ENCODE data around the gene KRT4. TPM values are rescaled to one million over a fixed set of nuclear protein-coding genes. Genes with fewer than 3 reads are reported as not detected.
"Not testable (repeated sequence)": the region's sequence is repeated elsewhere in the genome, so short reads cannot be mapped to it uniquely, and the experiment has no call there.

KRT4 gene
- total RNA-seq, 3 donors from 2014 or later, result not detected

DNA sequence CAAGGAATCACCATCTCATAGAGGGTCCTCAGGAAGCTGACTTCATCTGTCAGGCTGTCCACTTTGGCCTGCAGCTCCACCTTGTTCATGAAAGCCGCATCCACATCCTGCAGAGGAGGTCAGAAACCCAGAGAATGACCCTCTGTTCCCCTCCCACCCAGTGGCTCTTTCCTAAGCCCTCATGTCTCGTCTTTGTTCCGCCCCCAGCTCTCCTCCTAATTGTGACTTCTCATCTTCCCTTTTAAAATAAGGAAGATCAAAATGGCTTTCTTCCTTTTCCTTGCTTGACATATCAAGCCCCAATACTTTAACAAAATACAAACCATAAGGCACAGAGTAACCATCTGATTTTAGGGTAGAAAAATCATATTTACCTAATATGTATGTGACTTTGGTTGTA lies 41.1 kb downstream of the KRT4 start:
- no peaks in the 10 kb centered on the region for H3K36me3 Mint-ChIP-seq (ENCODE audit: insufficient read depth)
- DNase-seq (no peak), ATAC-seq (no peak)
- peaks cover 3% of the 10 kb centered on the region for H3K27me3 Mint-ChIP-seq (ENCODE audit: low read depth)
- no peaks in the 10 kb centered on the region for H3K9me3 Mint-ChIP-seq
- no peaks in the 10 kb centered on the region for H3K4me1 Mint-ChIP-seq (ENCODE audit: low read depth)
- no peak overlapping the region for H3K4me3 Mint-ChIP-seq

DNA sequence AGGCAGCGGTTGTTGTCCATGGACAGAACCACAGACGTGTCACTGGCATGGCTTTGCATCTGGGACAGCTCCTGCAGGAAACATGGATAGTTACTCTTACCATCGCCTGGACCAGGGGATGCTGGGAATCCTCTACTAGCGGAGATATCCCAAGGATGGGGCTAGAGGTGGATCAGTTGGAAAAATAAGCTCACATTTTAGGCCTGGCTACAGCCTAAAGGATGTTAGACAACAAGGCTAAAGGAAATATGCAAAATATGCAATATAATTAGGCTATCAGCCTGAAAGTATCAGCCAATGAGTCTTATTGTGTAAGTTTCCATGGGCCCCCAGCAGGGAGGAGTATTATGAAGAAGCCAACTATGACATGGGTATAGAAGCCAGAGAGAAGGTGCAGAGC lies 41.7 kb downstream of the KRT4 start:
- DNase-seq, result no peak
- peaks cover 5% of the 10 kb centered on the region for H3K27me3 Mint-ChIP-seq (ENCODE audit: low read depth)
- no peaks in the 10 kb centered on the region for H3K4me1 Mint-ChIP-seq (ENCODE audit: low read depth)
- no peaks in the 10 kb centered on the region for H3K36me3 Mint-ChIP-seq (ENCODE audit: insufficient read depth)
- H3K9me3 Mint-ChIP-seq, result no peaks in the 10 kb centered on the region
- no peak overlapping the region for H3K4me3 Mint-ChIP-seq
- no peak for ATAC-seq

DNA sequence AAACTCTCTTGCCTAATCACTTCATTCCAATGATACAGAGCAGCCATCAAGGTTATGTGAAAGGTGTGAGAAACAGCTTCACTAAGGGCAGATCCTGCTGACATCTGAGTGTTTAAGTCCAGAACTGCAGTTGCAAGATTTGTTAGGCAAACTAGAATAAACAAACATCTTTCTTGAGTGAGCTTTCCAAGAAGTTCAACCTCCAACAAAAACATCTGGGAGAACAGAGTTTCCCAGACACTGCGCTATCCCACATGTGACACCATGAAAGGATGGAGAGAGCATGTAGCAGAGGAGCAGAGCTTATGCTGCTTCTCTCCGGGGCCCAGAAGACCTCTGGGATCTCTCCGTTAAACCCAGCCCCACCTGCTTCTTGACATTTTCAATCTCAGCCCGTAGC lies 42.4 kb downstream of the KRT4 start:
- Mint-ChIP-seq H3K9me3 (no peaks in the 10 kb centered on the region), H3K36me3 (ENCODE audit: insufficient read depth) (no peaks in the 10 kb centered on the region), H3K4me3 (no peak overlapping the region), H3K4me1 (ENCODE audit: low read depth) (no peaks in the 10 kb centered on the region), H3K27me3 (ENCODE audit: low read depth) (peaks cover 5% of the 10 kb centered on the region)
- no peak for DNase-seq
- ATAC-seq, result no peak

DNA sequence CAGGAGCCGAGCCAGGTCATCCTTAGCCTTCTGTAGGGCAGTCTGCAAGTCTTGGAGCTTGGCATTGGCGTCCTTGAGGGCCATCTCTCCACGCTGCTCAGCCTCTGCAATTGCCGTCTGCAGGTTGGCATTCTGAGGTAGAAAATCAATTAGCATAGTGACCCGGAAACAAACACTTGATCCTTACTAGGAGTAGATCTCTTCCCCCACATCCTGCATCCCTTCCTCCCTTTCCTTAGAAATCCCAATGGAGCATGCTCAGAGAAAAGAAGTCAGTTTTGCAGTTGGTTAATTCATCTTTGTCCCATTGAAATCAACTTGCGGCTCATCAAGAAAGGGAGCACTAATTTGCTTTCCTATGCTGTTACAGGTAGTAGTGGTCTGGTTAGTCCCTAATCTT lies 42.8 kb downstream of the KRT4 start:
- Mint-ChIP-seq H3K4me3 (no peak overlapping the region), H3K36me3 (ENCODE audit: insufficient read depth) (no peaks in the 10 kb centered on the region), H3K4me1 (ENCODE audit: low read depth) (no peaks in the 10 kb centered on the region), H3K27me3 (ENCODE audit: low read depth) (peaks cover 5% of the 10 kb centered on the region), H3K9me3 (no peaks in the 10 kb centered on the region)
- ATAC-seq (no peak), DNase-seq (no peak)

DNA sequence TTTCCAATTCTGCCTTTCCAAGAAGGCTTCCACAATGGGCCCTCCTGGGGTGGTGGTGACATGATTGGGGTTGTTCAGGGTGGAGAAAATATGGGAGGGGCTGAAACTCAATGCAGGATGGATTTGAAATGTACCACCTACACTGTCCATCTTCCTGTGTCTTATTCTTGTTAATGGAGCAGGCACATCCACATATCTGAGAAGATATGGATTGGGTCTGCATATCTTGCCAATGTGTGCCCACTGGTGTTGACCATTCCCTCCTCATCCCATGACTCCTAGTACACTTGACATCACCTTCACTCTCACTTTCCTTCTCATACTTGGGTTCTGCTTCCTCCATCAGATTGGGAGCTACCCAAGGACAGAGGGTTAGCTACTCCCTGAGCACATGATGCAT lies 44.0 kb downstream of the KRT4 start:
- Mint-ChIP-seq H3K27me3 (ENCODE audit: low read depth) (peaks cover 5% of the 10 kb centered on the region), H3K4me1 (ENCODE audit: low read depth) (no peaks in the 10 kb centered on the region), H3K36me3 (ENCODE audit: insufficient read depth) (no peaks in the 10 kb centered on the region), H3K4me3 (no peak overlapping the region), H3K9me3 (no peaks in the 10 kb centered on the region)
- ATAC-seq, result no peak
- no peak for DNase-seq

DNA sequence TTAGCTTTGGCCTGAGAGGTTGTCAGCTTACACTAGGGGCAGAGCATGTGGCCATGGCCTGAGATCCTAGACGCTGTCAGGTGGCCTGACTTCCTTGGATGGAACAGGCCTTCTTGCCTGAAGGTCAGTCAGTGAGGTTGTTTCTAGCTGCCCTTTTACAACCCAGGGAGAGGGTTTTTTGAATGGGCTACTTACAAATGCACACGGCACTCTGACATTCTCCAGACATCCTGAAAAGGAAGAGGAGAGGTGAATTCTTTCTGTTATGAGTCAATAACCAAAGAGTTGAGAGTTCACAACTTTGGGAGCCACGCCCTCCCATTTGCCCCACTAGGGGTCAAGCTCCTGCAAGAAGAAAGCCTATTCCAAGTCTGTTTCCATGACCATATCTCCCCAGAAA lies 44.6 kb downstream of the KRT4 start:
- no peak for ATAC-seq
- H3K9me3 Mint-ChIP-seq, result no peaks in the 10 kb centered on the region
- DNase-seq, result no peak
- H3K36me3 Mint-ChIP-seq (ENCODE audit: insufficient read depth), result no peaks in the 10 kb centered on the region
- H3K4me1 Mint-ChIP-seq (ENCODE audit: low read depth), result no peaks in the 10 kb centered on the region
- H3K4me3 Mint-ChIP-seq, result no peak overlapping the region
- H3K27me3 Mint-ChIP-seq (ENCODE audit: low read depth), result peaks cover 5% of the 10 kb centered on the region

DNA sequence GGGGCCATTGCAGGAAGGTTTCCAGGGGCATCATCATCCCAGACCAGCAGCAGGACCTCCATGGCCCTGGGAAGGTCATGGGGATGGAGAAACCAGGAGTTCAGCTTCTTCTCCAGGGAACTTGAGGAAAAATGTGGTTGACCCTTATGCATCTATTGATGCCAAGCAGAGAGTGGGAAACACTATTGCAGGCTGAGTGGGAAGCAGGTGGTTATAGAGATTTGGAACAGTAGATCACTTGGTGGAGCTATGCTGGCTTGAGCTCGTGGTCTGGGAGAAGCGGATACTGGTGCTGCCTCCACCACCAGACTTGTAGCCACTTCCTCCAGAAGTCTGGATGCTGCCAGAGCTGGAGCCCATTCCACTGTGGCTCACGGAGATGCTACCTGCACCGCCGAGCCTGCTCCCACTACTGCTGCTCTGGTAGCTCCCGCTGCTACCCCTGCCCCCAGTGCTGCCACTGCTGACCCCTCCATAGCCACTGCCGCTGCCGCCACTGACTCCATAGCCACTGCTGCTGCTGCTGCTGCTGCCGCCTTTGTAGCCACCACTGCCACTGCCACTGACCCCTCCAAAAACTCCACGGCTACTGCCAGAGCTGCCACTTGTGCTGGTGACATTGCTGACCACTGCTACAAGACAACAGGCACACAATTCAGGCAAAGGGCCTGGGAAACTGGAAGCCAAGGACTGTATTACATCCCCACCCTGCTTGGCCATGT lies 45.3 kb downstream of the KRT4 start:
- Mint-ChIP-seq H3K27me3 (ENCODE audit: low read depth) (peaks cover 5% of the 10 kb centered on the region), H3K36me3 (ENCODE audit: insufficient read depth) (no peaks in the 10 kb centered on the region), H3K4me3 (no peak overlapping the region), H3K9me3 (no peaks in the 10 kb centered on the region), H3K4me1 (ENCODE audit: low read depth) (no peaks in the 10 kb centered on the region)
- ATAC-seq (no peak), DNase-seq (no peak)

DNA sequence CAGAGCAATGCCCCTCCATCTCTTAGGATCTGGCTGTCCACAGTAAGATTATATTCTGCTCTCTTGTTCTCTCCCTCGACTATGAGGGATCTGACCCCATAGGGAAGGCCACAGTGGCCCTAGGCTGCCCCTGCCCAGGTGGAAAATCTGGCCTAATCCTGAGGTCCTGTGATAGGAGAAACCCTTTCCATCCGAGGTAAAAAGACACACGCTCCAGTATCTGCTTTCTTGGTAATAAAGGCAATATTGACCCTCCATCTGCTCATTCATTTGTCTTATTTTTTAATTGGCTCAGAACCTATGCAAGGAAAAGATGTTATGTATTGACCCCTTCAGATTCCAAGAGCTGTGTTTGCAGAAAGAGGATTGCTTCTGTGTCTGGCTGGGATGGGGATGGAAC lies 46.5 kb downstream of the KRT4 start:
- Mint-ChIP-seq H3K27me3 (ENCODE audit: low read depth) (peaks cover 5% of the 10 kb centered on the region), H3K36me3 (ENCODE audit: insufficient read depth) (no peaks in the 10 kb centered on the region), H3K9me3 (no peaks in the 10 kb centered on the region), H3K4me3 (no peak overlapping the region), H3K4me1 (ENCODE audit: low read depth) (no peaks in the 10 kb centered on the region)
- no peak for DNase-seq
- ATAC-seq, result no peak

DNA sequence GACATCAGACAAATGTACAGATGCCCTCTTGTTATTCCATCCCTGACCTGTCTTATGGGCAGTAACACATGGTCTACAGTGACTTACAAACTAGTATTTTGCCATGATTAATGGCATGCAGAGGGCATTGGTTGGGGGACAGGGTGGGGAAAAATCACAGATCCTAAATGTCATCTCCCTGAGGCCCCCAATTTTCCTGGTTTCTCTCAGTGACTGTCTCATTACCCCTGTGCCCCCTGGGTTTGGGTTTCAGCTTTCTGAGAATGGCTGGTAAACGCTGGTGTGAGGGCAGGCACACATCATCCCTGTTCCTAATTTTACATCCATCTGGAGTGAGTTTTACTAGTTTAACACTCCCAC lies 46.9 kb downstream of the KRT4 start:
- Mint-ChIP-seq H3K36me3 (ENCODE audit: insufficient read depth) (no peaks in the 10 kb centered on the region), H3K9me3 (no peaks in the 10 kb centered on the region)
- no peak for ATAC-seq

DNA sequence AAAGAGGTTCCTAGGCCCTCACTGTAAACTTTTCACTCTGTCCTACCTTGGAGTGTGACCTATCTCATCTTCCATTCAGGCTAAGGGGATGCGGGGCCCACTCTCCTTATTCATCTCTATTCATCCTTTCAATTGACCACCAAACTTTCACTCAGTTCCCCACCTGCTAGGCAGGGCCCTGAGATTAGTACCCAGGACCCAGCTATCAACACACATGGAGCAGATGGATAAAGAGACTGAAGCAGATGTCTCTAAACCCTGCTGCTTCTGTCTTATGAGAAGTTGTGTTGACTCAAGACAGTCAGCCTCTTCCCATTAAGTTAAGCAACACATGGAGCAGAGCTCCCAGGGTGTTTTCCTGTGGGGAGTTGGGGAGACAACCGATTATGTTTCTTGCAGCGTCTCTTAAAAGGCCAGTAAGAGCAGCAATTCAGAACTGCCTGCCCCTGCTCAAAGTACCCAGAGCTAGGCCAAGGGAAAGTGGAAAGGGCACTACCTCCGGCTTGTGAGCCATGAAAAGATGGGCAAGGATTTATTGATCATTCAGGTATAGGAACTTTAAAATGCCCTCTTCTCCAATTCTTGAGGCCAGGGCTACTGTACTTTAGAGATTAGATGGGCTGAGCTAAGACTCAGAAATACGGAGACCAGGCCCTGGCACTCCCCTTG lies 47.4 kb downstream of the KRT4 start:
- no peak for DNase-seq
- Mint-ChIP-seq H3K27me3 (ENCODE audit: low read depth) (peaks cover 5% of the 10 kb centered on the region), H3K4me3 (no peak overlapping the region), H3K9me3 (no peaks in the 10 kb centered on the region), H3K36me3 (ENCODE audit: insufficient read depth) (no peaks in the 10 kb centered on the region), H3K4me1 (ENCODE audit: low read depth) (no peaks in the 10 kb centered on the region)
- ATAC-seq, result no peak

More for the DNA sequence above, 46.9 kb downstream of the KRT4 start:
- H3K27me3 Mint-ChIP-seq (ENCODE audit: low read depth), result peaks cover 5% of the 10 kb centered on the region
- no peaks in the 10 kb centered on the region for H3K4me1 Mint-ChIP-seq (ENCODE audit: low read depth)
- no peak overlapping the region for H3K4me3 Mint-ChIP-seq
- no peak for DNase-seq

DNA sequence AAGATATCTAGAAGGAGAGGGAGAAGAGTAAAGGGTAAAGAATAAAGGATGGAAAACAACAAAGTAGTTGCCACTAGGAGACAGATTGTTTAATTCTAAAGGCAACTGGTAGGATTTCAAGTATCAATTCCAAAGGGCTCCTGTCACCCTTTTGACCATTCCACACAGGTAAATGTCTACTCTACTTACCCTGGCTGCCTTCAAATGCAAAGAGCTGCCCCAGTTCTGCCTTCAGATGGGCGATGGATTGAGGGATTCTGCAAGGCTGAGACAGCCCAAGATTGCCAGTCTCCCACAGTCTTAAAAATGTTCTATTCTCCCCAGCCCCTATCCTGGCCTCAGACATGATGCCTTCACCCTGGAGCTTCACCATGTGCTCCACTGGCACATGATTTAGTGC lies 48.2 kb downstream of the KRT4 start:
- no peak for DNase-seq
- H3K36me3 Mint-ChIP-seq (ENCODE audit: insufficient read depth), result no peaks in the 10 kb centered on the region
- no peak for ATAC-seq

DNA sequence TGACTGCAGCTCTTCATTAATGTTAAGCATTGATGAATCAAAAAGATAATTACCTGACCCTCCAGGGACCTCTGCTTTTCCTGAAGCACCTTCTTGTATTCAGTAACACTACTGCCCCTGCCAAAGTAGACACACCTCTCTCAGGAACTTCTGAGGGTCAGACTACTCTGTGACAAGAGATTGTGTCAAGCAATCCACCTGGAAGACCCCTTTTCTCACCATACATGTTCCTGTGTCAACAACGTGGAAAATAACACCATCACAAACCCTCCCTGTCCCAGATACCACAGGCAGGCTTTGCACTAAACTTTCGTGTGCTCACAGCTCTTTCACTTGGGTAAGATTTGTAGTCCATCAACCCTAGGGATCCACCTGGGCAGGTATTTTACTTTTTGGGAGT lies 49.9 kb downstream of the KRT4 start:
- Mint-ChIP-seq H3K4me3 (no peak overlapping the region), H3K27me3 (ENCODE audit: low read depth) (peaks cover 4% of the 10 kb centered on the region), H3K9me3 (no peaks in the 10 kb centered on the region), H3K36me3 (ENCODE audit: insufficient read depth) (no peaks in the 10 kb centered on the region), H3K4me1 (ENCODE audit: low read depth) (no peaks in the 10 kb centered on the region)
- no peak for DNase-seq
- ATAC-seq, result no peak

More for the DNA sequence above, 48.2 kb downstream of the KRT4 start:
- H3K4me1 Mint-ChIP-seq (ENCODE audit: low read depth), result no peaks in the 10 kb centered on the region
- peaks cover 5% of the 10 kb centered on the region for H3K27me3 Mint-ChIP-seq (ENCODE audit: low read depth)
- no peaks in the 10 kb centered on the region for H3K9me3 Mint-ChIP-seq
- H3K4me3 Mint-ChIP-seq, result no peak overlapping the region

DNA sequence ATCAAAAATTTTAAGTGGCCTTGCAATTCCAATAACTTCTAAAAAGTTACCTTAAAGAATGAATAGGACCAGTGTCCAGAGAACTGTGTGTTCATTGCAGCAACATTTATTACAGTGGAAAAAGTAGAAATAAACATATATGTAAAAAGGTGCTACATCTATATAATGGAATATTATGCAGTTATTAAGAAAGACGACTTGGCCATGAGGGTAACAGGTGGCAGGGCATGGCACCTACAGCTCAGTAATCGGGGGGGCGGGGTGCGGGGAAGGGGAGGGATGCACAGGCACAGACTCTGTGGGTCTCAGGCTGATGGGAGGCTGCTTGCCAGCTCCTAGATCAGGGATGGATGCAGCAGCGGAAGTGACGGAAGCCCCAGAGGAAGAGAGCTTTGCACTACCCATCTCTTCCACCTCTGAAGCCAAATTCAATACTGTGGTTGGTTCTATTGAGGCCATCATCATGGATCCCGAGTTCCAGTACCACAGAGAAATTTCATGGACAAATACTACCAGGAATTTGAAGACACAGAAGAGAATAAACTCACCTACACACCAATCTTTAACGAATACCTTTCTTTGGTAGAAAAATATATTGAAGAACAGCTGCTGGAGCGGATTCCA lies 50.8 kb downstream of the KRT4 start:
- Mint-ChIP-seq H3K4me3 (no peak overlapping the region), H3K4me1 (ENCODE audit: low read depth) (no peaks in the 10 kb centered on the region), H3K27me3 (ENCODE audit: low read depth) (peaks cover 5% of the 10 kb centered on the region), H3K9me3 (no peaks in the 10 kb centered on the region), H3K36me3 (ENCODE audit: insufficient read depth) (no peaks in the 10 kb centered on the region)
- DNase-seq, result no peak
- no peak for ATAC-seq

DNA sequence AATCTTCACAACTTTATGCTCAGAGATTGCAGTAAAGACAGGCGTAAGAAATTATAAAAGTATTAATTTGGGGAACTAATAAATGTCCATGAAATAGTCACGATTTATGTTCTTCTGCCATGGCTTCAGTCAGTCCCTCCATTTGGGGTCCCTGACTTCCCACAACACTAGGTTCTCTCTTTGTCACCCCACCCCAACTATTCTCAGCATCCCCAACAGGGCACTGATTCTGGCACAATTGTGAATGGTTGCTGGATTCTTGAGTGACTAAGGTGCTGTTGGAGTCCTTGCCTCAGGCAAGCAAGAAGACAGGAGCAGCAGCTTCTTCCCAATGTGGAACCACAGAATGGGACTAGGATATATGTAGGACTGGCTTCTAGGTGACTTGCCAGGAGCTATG lies 52.1 kb downstream of the KRT4 start:
- DNase-seq, result no peak
- peaks cover 4% of the 10 kb centered on the region for H3K27me3 Mint-ChIP-seq (ENCODE audit: low read depth)
- H3K4me3 Mint-ChIP-seq, result no peak overlapping the region
- no peak for ATAC-seq
- no peaks in the 10 kb centered on the region for H3K36me3 Mint-ChIP-seq (ENCODE audit: insufficient read depth)
- H3K9me3 Mint-ChIP-seq, result no peaks in the 10 kb centered on the region
- H3K4me1 Mint-ChIP-seq (ENCODE audit: low read depth), result no peaks in the 10 kb centered on the region

DNA sequence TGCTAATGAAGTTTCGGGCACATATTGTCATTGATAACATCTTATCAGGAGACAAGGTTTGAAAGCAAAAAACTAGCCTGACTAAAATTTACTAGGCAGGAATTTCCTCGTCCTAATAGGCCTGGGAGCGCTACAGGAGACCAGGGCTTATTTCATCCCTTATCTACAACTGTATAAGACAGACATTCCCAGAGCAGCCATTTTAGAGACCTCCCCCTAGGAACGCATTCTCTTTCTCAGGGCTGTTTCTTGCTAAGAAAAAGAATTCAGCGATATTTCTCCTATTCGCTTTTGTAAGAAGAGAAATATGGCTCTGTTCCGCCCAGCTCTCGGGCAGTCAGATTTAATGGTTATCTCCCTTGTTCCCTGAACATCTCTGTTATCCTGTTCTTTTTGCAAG lies 52.7 kb downstream of the KRT4 start:
- ATAC-seq; H3K9me3 Mint-ChIP-seq; H3K4me1 Mint-ChIP-seq (ENCODE audit: low read depth); H3K4me3 Mint-ChIP-seq; DNase-seq; H3K27me3 Mint-ChIP-seq (ENCODE audit: low read depth); H3K36me3 Mint-ChIP-seq (ENCODE audit: insufficient read depth): not testable (repeated sequence)

Data from activated T-cell treated with anti-CD3 and anti-CD28 coated beads, Interleukin-2, amount 50 U/mL, for 4 hours (primary cell).